ENCODE measurements around the gene MRPL55.
A peak's percentile ranks its signal among the peaks of the same experiment; 100 is the strongest.

The MRPL55 gene

GRCh38 chr1:228091084-228091483 is 18.0 kb downstream of the MRPL55 start:
- peaks cover 75% of the 10 kb centered on the region for H3K4me1 Mint-ChIP-seq

GRCh38 chr1:228090613-228091081 is 18.5 kb downstream of the MRPL55 start:
- Mint-ChIP-seq H3K4me3 (no peak overlapping the region), H3K4me1 (peaks cover 75% of the 10 kb centered on the region), H3K27ac (peak overlapping the region in 1 of 2 donors; percentile 90), H3K27me3 (no peaks in the 10 kb centered on the region), H3K9me3 (peaks cover 15 to 18% of the 10 kb centered on the region in 2 donors)
- DNase-seq (no peak), ATAC-seq (no peak)

More at GRCh38 chr1:228091084-228091483, 18.0 kb downstream of the MRPL55 start:
- ATAC-seq (no peak), DNase-seq (no peak)
- H3K4me3 Mint-ChIP-seq = no peak overlapping the region
- no peak overlapping the region for H3K27ac Mint-ChIP-seq
- peaks cover 17 to 21% of the 10 kb centered on the region in 2 donors for H3K9me3 Mint-ChIP-seq
- no peaks in the 10 kb centered on the region for H3K27me3 Mint-ChIP-seq

- peaks cover 7 to 9% of the 10 kb centered on the region in 2 donors for H3K9me3 Mint-ChIP-seq
- DNase-seq (no peak), ATAC-seq (no peak)
- H3K27me3 Mint-ChIP-seq = no peaks in the 10 kb centered on the region
- H3K4me3 Mint-ChIP-seq = peak overlapping the region; percentile 71 to 81
- peak overlapping the region; percentile 96 to 99 for H3K27ac Mint-ChIP-seq
- peaks cover 76% of the 10 kb centered on the region for H3K4me1 Mint-ChIP-seq
Observed at GRCh38 chr1:228089519-228090380, 19.3 kb downstream of the MRPL55 start.

- peaks cover 85% of the 10 kb centered on the region for H3K4me1 Mint-ChIP-seq
- peaks cover 0 to under 1% of the 10 kb centered on the region in 2 donors for H3K9me3 Mint-ChIP-seq
- ATAC-seq (peak; percentile 66), DNase-seq (no peak)
- peak overlapping the region; percentile 96 to 99 for H3K27ac Mint-ChIP-seq
- no peaks in the 10 kb centered on the region for H3K27me3 Mint-ChIP-seq
- H3K4me3 Mint-ChIP-seq = peak overlapping the region; percentile 71 to 81
Observed at GRCh38 chr1:228088586-228089498, 20.3 kb downstream of the MRPL55 start.

GRCh38 chr1:228087771-228088251 is 21.3 kb downstream of the MRPL55 start:
- ATAC-seq (peak; percentile 47), DNase-seq (no peak)
- Mint-ChIP-seq H3K9me3 (no peaks in the 10 kb centered on the region), H3K4me3 (peak overlapping the region; percentile 77 to 81), H3K27me3 (no peaks in the 10 kb centered on the region), H3K4me1 (peaks cover 91% of the 10 kb centered on the region), H3K27ac (peak overlapping the region; percentile 96 to 99)

- Mint-ChIP-seq H3K27ac (peak overlapping the region in 1 of 2 donors; percentile 93), H3K27me3 (no peaks in the 10 kb centered on the region), H3K9me3 (no peaks in the 10 kb centered on the region), H3K4me3 (peak overlapping the region; percentile 92 to 95), H3K4me1 (peaks cover 83% of the 10 kb centered on the region)
- ATAC-seq (no peak), DNase-seq (no peak)
Observed at GRCh38 chr1:228085287-228085951, 23.7 kb downstream of the MRPL55 start.

GRCh38 chr1:228084797-228085196 is 24.3 kb downstream of the MRPL55 start:
- Mint-ChIP-seq H3K4me3 (peak overlapping the region; percentile 92 to 95), H3K9me3 (no peaks in the 10 kb centered on the region), H3K4me1 (peaks cover 83% of the 10 kb centered on the region), H3K27me3 (no peaks in the 10 kb centered on the region), H3K27ac (peak overlapping the region in 1 of 2 donors; percentile 93)
- ATAC-seq = no peak
- DNase-seq = no peak

GRCh38 chr1:228084325-228084724 is 24.8 kb downstream of the MRPL55 start:
- Mint-ChIP-seq H3K4me1 (peaks cover 83% of the 10 kb centered on the region), H3K27ac (peak overlapping the region; percentile 97 to 99), H3K9me3 (no peaks in the 10 kb centered on the region), H3K27me3 (no peaks in the 10 kb centered on the region), H3K4me3 (peak overlapping the region; percentile 92 to 95)
- DNase-seq (no peak), ATAC-seq (no peak)

GRCh38 chr1:228083871-228084278 is 25.2 kb downstream of the MRPL55 start:
- ATAC-seq (no peak), DNase-seq (no peak)
- no peaks in the 10 kb centered on the region for H3K27me3 Mint-ChIP-seq
- H3K27ac Mint-ChIP-seq = peak overlapping the region; percentile 97 to 99
- peaks cover 83% of the 10 kb centered on the region for H3K4me1 Mint-ChIP-seq
- peak overlapping the region; percentile 92 to 95 for H3K4me3 Mint-ChIP-seq
- no peaks in the 10 kb centered on the region for H3K9me3 Mint-ChIP-seq

GRCh38 chr1:228082918-228083870 is 25.9 kb downstream of the MRPL55 start:
- H3K27ac Mint-ChIP-seq = peak overlapping the region; percentile 97 to 99
- DNase-seq (peak in 1 of 2 donors; percentile 28), ATAC-seq (peak; percentile 41)
- peak overlapping the region; percentile 92 to 95 for H3K4me3 Mint-ChIP-seq
- H3K27me3 Mint-ChIP-seq = no peaks in the 10 kb centered on the region
- no peaks in the 10 kb centered on the region for H3K9me3 Mint-ChIP-seq
- H3K4me1 Mint-ChIP-seq = peaks cover 80% of the 10 kb centered on the region

- peak; percentile 89 for ATAC-seq
- peak within 1 kb of the TSS; percentile 92 to 95 for H3K4me3 Mint-ChIP-seq
- no peaks in the 10 kb centered on the region for H3K27me3 Mint-ChIP-seq
- peaks cover 78% of the 10 kb centered on the region for H3K4me1 Mint-ChIP-seq
- peak within 1 kb of the TSS; percentile 97 to 99 for H3K27ac Mint-ChIP-seq
- peak; percentile 92 to 94 for DNase-seq
- no peaks in the 10 kb centered on the region for H3K9me3 Mint-ChIP-seq
Observed at GRCh38 chr1:228082214-228082917, 26.7 kb downstream of the MRPL55 start, which contains the start of gene ARF1. ARF1 (plus strand) TSS chr1:228082708; CDS start chr1:228097115, 14,407 bp downstream.

GRCh38 chr1:228081578-228082213 is 27.4 kb downstream of the MRPL55 start:
- peak overlapping the region; percentile 90 to 93 for H3K27ac Mint-ChIP-seq
- H3K4me3 Mint-ChIP-seq = peak overlapping the region; percentile 92
- no peaks in the 10 kb centered on the region for H3K9me3 Mint-ChIP-seq
- no peaks in the 10 kb centered on the region for H3K27me3 Mint-ChIP-seq
- H3K4me1 Mint-ChIP-seq = peaks cover 75% of the 10 kb centered on the region
- no peak for DNase-seq
- peak; percentile 42 for ATAC-seq

- H3K27ac Mint-ChIP-seq = peak overlapping the region; percentile 82 to 87
- DNase-seq = no peak
- ATAC-seq = no peak
- H3K27me3 Mint-ChIP-seq = no peaks in the 10 kb centered on the region
- H3K4me1 Mint-ChIP-seq = peaks cover 70% of the 10 kb centered on the region
- no peaks in the 10 kb centered on the region for H3K9me3 Mint-ChIP-seq
- peak overlapping the region; percentile 92 for H3K4me3 Mint-ChIP-seq
Observed at GRCh38 chr1:228081144-228081543, 28.0 kb downstream of the MRPL55 start.

Data from stimulated activated naive CD8-positive, alpha-beta T cell treated with anti-CD3 and anti-CD28 coated beads, Interleukin-15, amount 100 ng/mL, for 72 hours (primary cell).